Tibial nerve (tissue), 4 donors: ENCODE results near the gene TTC33. TPM values are rescaled to one million over a fixed set of nuclear protein-coding genes. Genes with fewer than 3 reads are reported as not detected.

ENCODE experiments used
- DNase-seq, 2 donors: peaks; one replicate each; pipeline ENCODE4 v3.0.0-alpha.2; 2019; ENCODE audit warnings: low spot score in 2 of 2
- H3K27ac ChIP-seq, 4 donors: fragments of 200-600 bp; sonication (generic) in 3 of 4; one replicate each; pipeline ENCODE4 v1.5.1; 2017 to 2019; ENCODE audit warnings: mild to moderate bottlenecking in 1 of 4
- H3K27me3 ChIP-seq, 2 donors: fragments of 200-600 bp; sonication (generic) in 1 of 2; one replicate each; pipeline versions ENCODE4 v1.5.1 to v1.6.0; 2017 to 2019
- H3K36me3 ChIP-seq, 3 donors: fragments of 200-600 bp; sonication (generic); one replicate each; pipeline ENCODE4 v1.5.1; 2018 to 2019
- H3K4me1 ChIP-seq, 4 donors: fragments of 200-600 bp; sonication (generic) in 3 of 4; one replicate each; pipeline ENCODE4 v1.5.1; 2017 to 2019
- H3K4me3 ChIP-seq, 4 donors: fragments of 200-600 bp; sonication (generic) in 3 of 4; one replicate each; pipeline ENCODE4 v1.5.1; 2017 to 2019; ENCODE audit warnings: mild to moderate bottlenecking in 1 of 4, moderate library complexity in 1 of 4
- H3K9me3 ChIP-seq, 4 donors: fragments of 200-600 bp; sonication (generic) in 3 of 4; one replicate each; pipeline ENCODE4 v1.5.1; 2017 to 2019
- EP300 ChIP-seq, 2 donors: sonication (generic); formaldehyde crosslinking; IDR thresholded peaks; one replicate each; pipeline ENCODE4 v1.6.1; 2017; ENCODE audit warnings: antibody characterized with exemption in 2 of 2, mild to moderate bottlenecking in 1 of 2
- POLR2A ChIP-seq, 2 donors: fragments of 450-650 bp; IDR thresholded peaks; one replicate each; pipeline ENCODE4 v1.6.1; 2017; ENCODE audit warnings: antibody characterized with exemption in 2 of 2, mild to moderate bottlenecking in 2 of 2, moderate library complexity in 2 of 2
- WGBS, 2 donors: methylation state at CpG; one replicate each; pipeline ENCODE4 v1.1.5; 2018; 5-methylcytosine and 5-hydroxymethylcytosine counted together
- total RNA-seq, 4 donors: library from RNA; depleted of rRNA; stranded (reverse); fragments of >200 nt; gene quantifications; one replicate each; pipeline ENCODE4 v1.1.0, GENCODE V29; 2016
- TF ChIP-seq, protein P1 (sequence below), 5 experiments: fragments of 200-600 bp in 3 of 5; fragments of 450-650 bp in 2 of 5; sonication (generic) in 3 of 5; IDR thresholded peaks; one replicate each; pipeline ENCODE4 v1.5.1; 2016 to 2019; ENCODE audit warnings: antibody characterized with exemption in 5 of 5, mild to moderate bottlenecking in 3 of 5, moderate library complexity in 2 of 5

Gene TTC33
- total RNA-seq, 4 donors from 2014 or later = 11.4 to 27.1 (median 19.9) TPM

DNA sequence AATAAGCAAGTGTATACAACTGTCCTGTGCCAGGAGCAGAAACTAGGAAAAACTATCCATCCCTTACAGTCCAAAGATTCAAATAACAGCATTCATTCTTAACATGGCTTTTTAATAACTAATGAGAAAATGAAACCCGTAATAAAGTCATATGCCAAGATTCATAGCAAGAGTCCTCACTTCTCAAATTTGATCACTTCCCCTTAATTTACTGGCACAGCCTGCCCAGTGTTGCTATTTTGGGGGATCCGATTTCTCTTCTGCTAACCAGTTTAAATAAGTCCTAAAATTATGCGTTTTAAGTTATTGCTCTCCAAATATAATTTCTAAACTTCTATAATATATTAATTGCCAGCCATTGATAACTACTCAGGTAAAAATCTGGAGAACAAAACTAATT lies 253.0 kb downstream of the TTC33 start:
- 82 to 83% methylated on average over 3 of the region's 3 CpGs for WGBS, 2 donors
- H3K4me3 ChIP-seq = no peak overlapping the region
- TF ChIP-seq EP300 (IDR thresholded peaks at IDR 0.05) (peak; percentile 33 to 48), POLR2A (IDR thresholded peaks at IDR 0.05) (no peak)
- no peak for DNase-seq
- H3K4me1 ChIP-seq = no peaks in the 10 kb centered on the region
- H3K9me3 ChIP-seq = no peaks in the 10 kb centered on the region
- no peaks in the 10 kb centered on the region for H3K27me3 ChIP-seq
- H3K27ac ChIP-seq = peak overlapping the region in 1 of 4 donors; percentile 28
- no peaks in the 10 kb centered on the region for H3K36me3 ChIP-seq

DNA sequence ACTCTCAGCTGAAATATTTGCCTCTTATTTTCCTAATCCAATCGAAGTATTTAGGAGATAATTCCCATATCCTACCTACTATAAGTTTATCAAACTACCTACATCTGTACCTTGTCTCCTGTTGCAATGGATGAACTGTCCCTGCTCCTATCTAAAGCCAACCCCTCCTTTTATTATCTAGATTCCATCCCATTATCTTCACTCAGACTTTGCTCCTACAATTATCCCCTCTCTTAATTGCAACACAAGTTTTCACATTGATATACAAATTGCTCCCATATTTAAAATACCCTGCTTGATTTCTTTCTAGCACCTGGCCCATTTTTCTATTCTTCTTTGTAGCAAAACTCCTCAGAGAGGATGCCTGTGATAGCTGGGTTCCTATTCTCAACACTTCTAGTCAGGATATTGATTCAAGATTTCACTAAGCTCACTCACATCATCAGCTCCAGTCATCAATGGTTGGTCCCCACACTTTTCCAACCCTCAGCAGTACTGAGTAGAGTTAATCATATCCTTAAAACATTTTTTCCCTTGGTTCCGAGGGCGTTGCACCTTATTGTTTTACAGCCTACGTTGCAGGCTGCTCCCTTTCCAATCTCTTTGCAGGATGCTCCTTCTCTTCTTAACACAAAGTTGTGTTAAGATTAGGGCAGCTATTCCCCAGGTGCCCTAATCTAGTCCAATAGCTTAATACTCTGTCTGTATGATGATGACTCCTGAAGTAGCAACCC lies 253.9 kb downstream of the TTC33 start:
- no peak overlapping the region for H3K4me3 ChIP-seq
- H3K36me3 ChIP-seq = no peaks in the 10 kb centered on the region
- peak overlapping the region in 1 of 4 donors; percentile 28 for H3K27ac ChIP-seq
- no peaks in the 10 kb centered on the region for H3K9me3 ChIP-seq
- H3K4me1 ChIP-seq = no peaks in the 10 kb centered on the region
- DNase-seq = no peak
- WGBS, 2 donors = 85 to 93% methylated on average over 4 of the region's 4 CpGs
- no peaks in the 10 kb centered on the region for H3K27me3 ChIP-seq
- TF ChIP-seq, protein P1, sequence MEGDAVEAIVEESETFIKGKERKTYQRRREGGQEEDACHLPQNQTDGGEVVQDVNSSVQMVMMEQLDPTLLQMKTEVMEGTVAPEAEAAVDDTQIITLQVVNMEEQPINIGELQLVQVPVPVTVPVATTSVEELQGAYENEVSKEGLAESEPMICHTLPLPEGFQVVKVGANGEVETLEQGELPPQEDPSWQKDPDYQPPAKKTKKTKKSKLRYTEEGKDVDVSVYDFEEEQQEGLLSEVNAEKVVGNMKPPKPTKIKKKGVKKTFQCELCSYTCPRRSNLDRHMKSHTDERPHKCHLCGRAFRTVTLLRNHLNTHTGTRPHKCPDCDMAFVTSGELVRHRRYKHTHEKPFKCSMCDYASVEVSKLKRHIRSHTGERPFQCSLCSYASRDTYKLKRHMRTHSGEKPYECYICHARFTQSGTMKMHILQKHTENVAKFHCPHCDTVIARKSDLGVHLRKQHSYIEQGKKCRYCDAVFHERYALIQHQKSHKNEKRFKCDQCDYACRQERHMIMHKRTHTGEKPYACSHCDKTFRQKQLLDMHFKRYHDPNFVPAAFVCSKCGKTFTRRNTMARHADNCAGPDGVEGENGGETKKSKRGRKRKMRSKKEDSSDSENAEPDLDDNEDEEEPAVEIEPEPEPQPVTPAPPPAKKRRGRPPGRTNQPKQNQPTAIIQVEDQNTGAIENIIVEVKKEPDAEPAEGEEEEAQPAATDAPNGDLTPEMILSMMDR (IDR thresholded peaks at IDR 0.05) = no peak
- no peak for TF ChIP-seq POLR2A (IDR thresholded peaks at IDR 0.05)
- TF ChIP-seq EP300 (IDR thresholded peaks at IDR 0.05) = no peak

- no peak for TF ChIP-seq POLR2A (IDR thresholded peaks at IDR 0.05)
- no peak for TF ChIP-seq EP300 (IDR thresholded peaks at IDR 0.05)
- TF ChIP-seq, protein P1 (IDR thresholded peaks at IDR 0.05) = no peak
These were observed 256.1 kb downstream of the TTC33 start for GRCh38 chr5:40499518-40500273.

GRCh38 chr5:40499007-40499406 lies 256.8 kb downstream of the TTC33 start:
- DNase-seq = no peak
- WGBS, 2 donors = 73 to 76% methylated on average over 2 of the region's 2 CpGs
- H3K36me3 ChIP-seq = no peaks in the 10 kb centered on the region
- no peaks in the 10 kb centered on the region for H3K9me3 ChIP-seq
- no peak overlapping the region for H3K4me3 ChIP-seq
- no peaks in the 10 kb centered on the region for H3K27me3 ChIP-seq
- TF ChIP-seq, protein P1 (IDR thresholded peaks at IDR 0.05) = no peak
- no peak for TF ChIP-seq EP300 (IDR thresholded peaks at IDR 0.05)
- no peak for TF ChIP-seq POLR2A (IDR thresholded peaks at IDR 0.05)
- H3K27ac ChIP-seq = no peak overlapping the region
- peaks cover 0 to 3% (median 0%) of the 10 kb centered on the region in 4 donors for H3K4me1 ChIP-seq

More at GRCh38 chr5:40499518-40500273, 256.1 kb downstream of the TTC33 start:
- H3K4me3 ChIP-seq = no peak overlapping the region
- 62 to 82% methylated on average over 3 of the region's 3 CpGs for WGBS, 2 donors
- H3K27me3 ChIP-seq = no peaks in the 10 kb centered on the region
- H3K27ac ChIP-seq = no peak overlapping the region
- peaks cover 0 to 3% (median 0%) of the 10 kb centered on the region in 4 donors for H3K4me1 ChIP-seq
- no peak for DNase-seq
- no peaks in the 10 kb centered on the region for H3K9me3 ChIP-seq
- H3K36me3 ChIP-seq = no peaks in the 10 kb centered on the region

- Histone ChIP-seq H3K27ac (no peak overlapping the region), H3K9me3 (no peaks in the 10 kb centered on the region), H3K4me3 (no peak overlapping the region), H3K27me3 (no peaks in the 10 kb centered on the region), H3K4me1 (peaks cover 0 to 3% (median 0%) of the 10 kb centered on the region in 4 donors), H3K36me3 (no peaks in the 10 kb centered on the region)
- DNase-seq = no peak
- no peak for TF ChIP-seq EP300 (IDR thresholded peaks at IDR 0.05)
- TF ChIP-seq, protein P1 (IDR thresholded peaks at IDR 0.05) = no peak
- TF ChIP-seq POLR2A (IDR thresholded peaks at IDR 0.05) = no peak
- 76 to 79% methylated on average over 1 of the region's 1 CpG for WGBS, 2 donors
These were observed 258.2 kb downstream of the TTC33 start for GRCh38 chr5:40497573-40497972.
